ENCODE measurements around the gene ZNF638.

The ZNF638 gene

GRCh38 chr2:71455741-71456569, 124.4 kb downstream of the ZNF638 start:
- DNase-seq (ENCODE audit: low spot score): no peak

GRCh38 chr2:71456617-71457016, 125.0 kb downstream of the ZNF638 start:
- no peak for DNase-seq (ENCODE audit: low spot score)

GRCh38 chr2:71457123-71457915, 125.7 kb downstream of the ZNF638 start:
- no peak for DNase-seq (ENCODE audit: low spot score)

- no peak for DNase-seq (ENCODE audit: low spot score)
Observed at GRCh38 chr2:71457923-71458322, 126.3 kb downstream of the ZNF638 start.

GRCh38 chr2:71458413-71459083, 127.0 kb downstream of the ZNF638 start:
- peak; percentile 61 for DNase-seq (ENCODE audit: low spot score)

GRCh38 chr2:71459084-71459431, 127.5 kb downstream of the ZNF638 start:
- no peak for DNase-seq (ENCODE audit: low spot score)

GRCh38 chr2:71460056-71460455, 128.5 kb downstream of the ZNF638 start:
- DNase-seq (ENCODE audit: low spot score): no peak

- DNase-seq (ENCODE audit: low spot score): peak; percentile 61
Observed at GRCh38 chr2:71460595-71461303, 129.2 kb downstream of the ZNF638 start.

GRCh38 chr2:71461304-71461671, 129.7 kb downstream of the ZNF638 start:
- no peak for DNase-seq (ENCODE audit: low spot score)

- no peak for DNase-seq (ENCODE audit: low spot score)
Observed at GRCh38 chr2:71462056-71462605, 130.5 kb downstream of the ZNF638 start.

GRCh38 chr2:71462641-71463341, 131.2 kb downstream of the ZNF638 start:
- DNase-seq (ENCODE audit: low spot score): no peak

- no peak for DNase-seq (ENCODE audit: low spot score)
Observed at GRCh38 chr2:71463342-71463654, 131.7 kb downstream of the ZNF638 start.

- no peak for DNase-seq (ENCODE audit: low spot score)
Observed at GRCh38 chr2:71464389-71464788, 132.8 kb downstream of the ZNF638 start.

GRCh38 chr2:71465356-71465755, 133.8 kb downstream of the ZNF638 start:
- DNase-seq (ENCODE audit: low spot score): no peak

- no peak for DNase-seq (ENCODE audit: low spot score)
Observed at GRCh38 chr2:71465961-71466300, 134.3 kb downstream of the ZNF638 start.

GRCh38 chr2:71466301-71467179, 135.0 kb downstream of the ZNF638 start:
- peak; percentile 46 for DNase-seq (ENCODE audit: low spot score)

GRCh38 chr2:71467180-71467815, 135.7 kb downstream of the ZNF638 start:
- DNase-seq (ENCODE audit: low spot score): no peak

- DNase-seq (ENCODE audit: low spot score): no peak
Observed at GRCh38 chr2:71468279-71469015, 136.9 kb downstream of the ZNF638 start.

Data from AG08395 (cell line).